Fibroblast of villous mesenchyme (primary cell): ENCODE measurements around the gene TRIM24. TPM values are rescaled to one million over a fixed set of nuclear protein-coding genes. Genes with fewer than 3 reads are reported as not detected.

Experiments used
- DNase-seq: peaks from one replicate; pipeline ENCODE4 v3.0.0-alpha.2; 2010; ENCODE audit warnings: low read depth
- H3K4me3 ChIP-seq: 2 replicates; pipeline ENCODE4 v1.5.1; 2011; ENCODE audit warnings: low read depth, mild to moderate bottlenecking, low read length
- CTCF ChIP-seq: IDR thresholded peaks from 2 replicates; pipeline ENCODE4 v1.5.1; 2012; ENCODE audit warnings: low read depth, mild to moderate bottlenecking, low read length; ENCODE audit not compliant: insufficient read depth
- total RNA-seq: library from RNA; depleted of rRNA; stranded (reverse); fragments of >200 nt; gene quantifications from 2 replicates; pipeline ENCODE4 v1.2.3, GENCODE V29; 2012

The TRIM24 gene
- total RNA-seq, 1 donor: 10.4 TPM

- H3K4me3 ChIP-seq: no peak overlapping the region
- DNase-seq: no peak
- TF ChIP-seq CTCF: no peak
These were observed 99.4 kb downstream of the TRIM24 start for GRCh38 chr7:138559448-138559847.

- no peak overlapping the region for H3K4me3 ChIP-seq
- no peak for DNase-seq
- no peak for TF ChIP-seq CTCF
These were observed 103.7 kb downstream of the TRIM24 start for GRCh38 chr7:138563808-138564207.

GRCh38 chr7:138564365-138564764 is 104.3 kb downstream of the TRIM24 start:
- peak; percentile 8 for DNase-seq
- H3K4me3 ChIP-seq: no peak overlapping the region
- no peak for TF ChIP-seq CTCF

GRCh38 chr7:138565071-138565450 is 105.0 kb downstream of the TRIM24 start:
- no peak for DNase-seq
- H3K4me3 ChIP-seq: no peak overlapping the region
- TF ChIP-seq CTCF: no peak

- H3K4me3 ChIP-seq: no peak overlapping the region
- DNase-seq: peak; percentile 74
- no peak for TF ChIP-seq CTCF
These were observed 105.5 kb downstream of the TRIM24 start for GRCh38 chr7:138565451-138566114.

- TF ChIP-seq CTCF: no peak
- no peak overlapping the region for H3K4me3 ChIP-seq
- no peak for DNase-seq
These were observed 108.6 kb downstream of the TRIM24 start for GRCh38 chr7:138568655-138569054.

GRCh38 chr7:138569418-138569817 is 109.4 kb downstream of the TRIM24 start:
- DNase-seq: no peak
- no peak overlapping the region for H3K4me3 ChIP-seq
- TF ChIP-seq CTCF: no peak
